Activated naive CD4-positive, alpha-beta T cell treated with anti-CD3 and anti-CD28 coated beads, Interleukin-2, amount 10 ng/mL, durations not matched to agents 7 days and 5 days (primary cell): ENCODE measurements around the gene NME8.

Experiments used
- CTCF ChIA-PET: fragments of 350-600 bp; sonication (Branson Sonifier 250); formaldehyde crosslinking; loops from one replicate; lab custom pipeline; 2021; ENCODE audit warnings: antibody characterized with exemption; lab: Charles Lee
- DNase-seq: peaks from one replicate; pipeline ENCODE4 v3.0.0-alpha.2; 2020
- H3K27ac Mint-ChIP-seq: one replicate; pipeline ENCODE4 v1.8.0; 2021; ENCODE audit warnings: mild to moderate bottlenecking, moderate library complexity, mixed read lengths
- H3K27me3 Mint-ChIP-seq: one replicate; pipeline ENCODE4 v1.8.0; 2021; ENCODE audit warnings: mild to moderate bottlenecking, mixed read lengths
- H3K36me3 Mint-ChIP-seq: one replicate; pipeline ENCODE4 v1.8.0; 2021; ENCODE audit warnings: mixed read lengths
- H3K4me1 Mint-ChIP-seq: one replicate; pipeline ENCODE4 v1.8.0; 2021; ENCODE audit warnings: mixed read lengths
- H3K4me3 Mint-ChIP-seq: one replicate; pipeline ENCODE4 v1.8.0; 2021; ENCODE audit warnings: mild to moderate bottlenecking, moderate library complexity, mixed read lengths
- H3K9me3 Mint-ChIP-seq: one replicate; pipeline ENCODE4 v1.8.0; 2021; ENCODE audit warnings: mixed read lengths

The NME8 gene

GRCh38 chr7:37933018-37933566 is 84.7 kb downstream of the NME8 start:
- CTCF ChIA-PET, result interaction anchor here (1.8 kb wide), 1 partner anchor 15 kb away, joined by 4 read pairs; no protein-coding TSS in a partner anchor
- H3K36me3 Mint-ChIP-seq, result no peaks in the 10 kb centered on the region
- no peaks in the 10 kb centered on the region for H3K9me3 Mint-ChIP-seq
- no peak for DNase-seq
- H3K27ac Mint-ChIP-seq, result no peak overlapping the region
- no peaks in the 10 kb centered on the region for H3K4me1 Mint-ChIP-seq
- H3K4me3 Mint-ChIP-seq, result no peak overlapping the region
- no peaks in the 10 kb centered on the region for H3K27me3 Mint-ChIP-seq

- CTCF ChIA-PET, result no interaction called here
- Mint-ChIP-seq H3K36me3 (no peaks in the 10 kb centered on the region), H3K27ac (no peak overlapping the region), H3K27me3 (no peaks in the 10 kb centered on the region), H3K4me1 (no peaks in the 10 kb centered on the region), H3K9me3 (no peaks in the 10 kb centered on the region), H3K4me3 (no peak overlapping the region)
- DNase-seq, result no peak
These were observed 94.7 kb downstream of the NME8 start for GRCh38 chr7:37942934-37943610.

GRCh38 chr7:37943905-37944736 is 95.7 kb downstream of the NME8 start:
- H3K27ac Mint-ChIP-seq, result no peak overlapping the region
- no peak overlapping the region for H3K4me3 Mint-ChIP-seq
- no peak for DNase-seq
- no peaks in the 10 kb centered on the region for H3K4me1 Mint-ChIP-seq
- no peaks in the 10 kb centered on the region for H3K9me3 Mint-ChIP-seq
- H3K27me3 Mint-ChIP-seq, result no peaks in the 10 kb centered on the region
- no peaks in the 10 kb centered on the region for H3K36me3 Mint-ChIP-seq
- CTCF ChIA-PET, result no interaction called here

GRCh38 chr7:37944737-37945054 is 96.3 kb downstream of the NME8 start:
- Mint-ChIP-seq H3K4me1 (no peaks in the 10 kb centered on the region), H3K9me3 (no peaks in the 10 kb centered on the region), H3K4me3 (no peak overlapping the region), H3K27ac (no peak overlapping the region), H3K36me3 (no peaks in the 10 kb centered on the region), H3K27me3 (no peaks in the 10 kb centered on the region)
- DNase-seq, result no peak
- CTCF ChIA-PET, result no interaction called here

GRCh38 chr7:37945336-37945735 is 96.9 kb downstream of the NME8 start:
- no peaks in the 10 kb centered on the region for H3K9me3 Mint-ChIP-seq
- CTCF ChIA-PET, result no interaction called here
- no peak for DNase-seq

GRCh38 chr7:37947138-37947940 is 98.9 kb downstream of the NME8 start:
- H3K4me3 Mint-ChIP-seq, result no peak overlapping the region
- CTCF ChIA-PET, result no interaction called here
- H3K4me1 Mint-ChIP-seq, result no peaks in the 10 kb centered on the region
- H3K27ac Mint-ChIP-seq, result no peak overlapping the region
- H3K9me3 Mint-ChIP-seq, result no peaks in the 10 kb centered on the region
- H3K27me3 Mint-ChIP-seq, result no peaks in the 10 kb centered on the region
- no peak for DNase-seq
- no peaks in the 10 kb centered on the region for H3K36me3 Mint-ChIP-seq

More at GRCh38 chr7:37945336-37945735, 96.9 kb downstream of the NME8 start:
- H3K27me3 Mint-ChIP-seq, result no peaks in the 10 kb centered on the region
- no peak overlapping the region for H3K27ac Mint-ChIP-seq
- no peak overlapping the region for H3K4me3 Mint-ChIP-seq
- no peaks in the 10 kb centered on the region for H3K4me1 Mint-ChIP-seq
- H3K36me3 Mint-ChIP-seq, result no peaks in the 10 kb centered on the region

- no peaks in the 10 kb centered on the region for H3K27me3 Mint-ChIP-seq
- CTCF ChIA-PET, result no interaction called here
- H3K4me1 Mint-ChIP-seq, result no peaks in the 10 kb centered on the region
- no peaks in the 10 kb centered on the region for H3K36me3 Mint-ChIP-seq
- H3K4me3 Mint-ChIP-seq, result no peak overlapping the region
- no peaks in the 10 kb centered on the region for H3K9me3 Mint-ChIP-seq
- H3K27ac Mint-ChIP-seq, result no peak overlapping the region
- no peak for DNase-seq
These were observed 99.5 kb downstream of the NME8 start for GRCh38 chr7:37947941-37948210.
